GM18517 (cell line): Measurements from ENCODE around the gene LBX1.

ENCODE experiments used
- ATAC-seq: cut with Tn5 transposase; IDR thresholded peaks from one replicate; pipeline ENCODE4 v1.9.1; 2021; ENCODE audit warnings: mild to moderate bottlenecking, moderate library complexity; ENCODE audit not compliant: unreplicated experiment

LBX1 gene

GRCh38 chr10:101244321-101245050 lies 15.2 kb upstream of the LBX1 start:
- ATAC-seq = no peak

DNA sequence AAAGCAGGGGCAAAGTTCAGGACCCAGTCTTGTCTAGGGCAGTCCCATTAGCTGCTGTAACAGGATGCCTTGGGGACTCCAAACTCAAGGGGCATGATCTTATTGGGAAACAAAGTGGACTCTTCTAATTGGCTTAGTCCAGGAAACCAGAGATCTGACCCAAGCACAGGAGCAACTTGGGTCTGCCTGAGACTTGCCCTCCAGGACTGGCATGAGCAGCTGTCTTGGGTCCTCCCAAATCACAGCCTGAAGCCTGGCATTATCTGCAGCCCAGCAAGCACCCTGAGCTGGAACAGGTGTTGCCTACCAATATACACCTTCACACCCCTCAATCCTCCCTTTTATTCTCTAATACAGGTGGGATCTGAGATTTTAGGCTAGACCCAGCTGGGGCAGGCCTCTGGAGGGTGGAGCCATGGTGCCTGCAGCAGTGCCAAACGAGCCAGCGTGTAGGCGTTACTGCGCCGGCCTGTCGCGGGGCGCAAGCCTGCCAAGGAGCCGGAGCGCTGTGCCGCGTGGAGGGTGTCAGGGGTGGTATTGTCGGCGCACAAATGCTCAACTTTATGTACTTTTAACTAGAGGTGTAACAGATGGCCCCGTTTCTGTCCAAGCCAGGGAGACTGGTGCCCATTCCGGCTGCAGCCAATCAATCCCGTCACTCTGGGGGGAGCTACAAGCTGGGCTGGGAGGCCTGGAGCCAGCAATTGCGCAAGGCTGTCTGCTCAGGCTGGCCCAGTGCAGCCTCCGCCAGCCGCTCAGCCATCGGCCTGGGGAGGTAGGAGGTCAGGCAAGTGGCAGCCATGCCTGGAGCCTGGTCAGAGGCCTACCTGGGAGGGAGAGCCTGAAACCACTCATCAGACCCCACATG lies 12.8 kb upstream of the LBX1 start:
- no peak for ATAC-seq

- no peak for ATAC-seq
Measured at GRCh38 chr10:101238732-101239105, 9.5 kb upstream of the LBX1 start.

GRCh38 chr10:101237982-101238731 lies 8.9 kb upstream of the LBX1 start:
- ATAC-seq = no peak

DNA sequence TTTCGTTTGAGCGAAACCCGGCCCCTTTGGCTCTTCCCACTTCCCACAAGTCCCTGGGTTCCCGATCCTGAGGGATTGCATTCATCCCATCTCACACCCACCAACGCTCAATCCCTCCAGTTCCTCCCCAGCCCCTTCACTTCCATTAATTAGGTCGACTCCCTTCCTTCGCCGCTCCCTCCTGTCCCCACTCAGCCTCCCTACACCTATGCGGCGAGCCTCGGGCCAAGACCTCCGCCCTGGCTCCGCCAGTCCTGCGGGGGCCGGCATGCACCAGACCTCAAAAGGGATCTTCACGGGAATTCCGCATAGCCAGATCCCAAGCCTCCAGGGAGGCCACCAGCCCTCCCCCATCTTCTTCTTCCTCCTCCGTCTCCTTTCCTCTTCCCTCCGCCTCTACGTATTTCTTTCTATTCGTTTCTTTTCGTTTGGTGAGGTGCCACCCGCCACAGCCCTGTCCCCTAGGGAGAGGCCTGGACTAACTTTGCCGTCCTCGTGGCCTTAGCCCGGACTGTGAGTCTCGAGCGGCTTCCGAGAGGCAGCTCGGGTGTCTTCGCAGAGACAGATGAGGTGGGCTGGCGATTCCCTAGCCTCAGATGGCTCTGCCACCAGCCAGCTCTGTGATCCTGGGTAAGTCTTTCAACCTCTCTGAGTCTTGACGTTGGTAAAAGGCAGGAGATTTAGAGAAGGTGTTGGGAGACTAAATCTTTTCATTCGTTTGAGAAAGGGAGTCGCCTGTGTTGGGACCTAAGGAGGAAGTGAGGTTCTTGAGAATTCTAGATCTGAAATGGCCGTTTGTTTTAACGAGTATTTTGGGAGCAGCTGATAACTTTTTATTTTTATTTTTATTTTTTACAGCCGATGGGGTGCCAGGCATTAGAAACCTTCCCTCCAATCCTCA lies 8.1 kb upstream of the LBX1 start:
- no peak for ATAC-seq

DNA sequence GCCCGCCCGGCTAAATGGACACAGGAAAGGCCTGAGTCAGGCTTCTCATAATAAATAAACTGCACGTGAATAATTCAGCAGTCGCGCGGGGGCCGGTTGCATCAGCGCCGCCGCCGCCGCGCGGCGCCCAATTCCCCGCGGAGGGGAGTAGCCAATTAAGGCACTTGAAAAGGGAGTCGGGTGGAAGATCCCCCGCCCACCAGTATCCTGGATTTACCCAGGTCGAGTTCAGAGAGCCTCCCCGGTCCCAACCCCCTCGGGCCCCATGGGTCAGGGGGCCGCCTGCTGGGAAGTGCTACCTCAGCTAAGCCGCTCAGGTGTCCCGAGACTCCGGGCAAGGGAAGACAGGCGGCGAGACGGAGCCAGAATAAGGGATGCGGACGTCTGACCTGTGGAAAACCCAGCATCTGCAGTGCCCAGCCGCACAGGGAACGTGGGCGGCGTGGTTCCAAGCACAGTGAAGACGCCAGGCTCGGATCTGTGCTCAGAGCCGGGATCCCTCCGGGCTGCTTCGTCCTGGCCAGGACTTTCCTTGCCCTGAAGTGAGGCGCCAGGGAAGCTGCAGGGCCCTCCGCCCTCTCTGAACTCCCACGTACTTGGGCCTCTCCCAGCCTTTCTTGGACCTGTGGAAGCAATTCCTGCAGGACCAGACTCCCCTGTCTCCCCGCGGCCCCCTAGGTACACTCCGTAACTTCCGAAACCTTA lies 7.3 kb upstream of the LBX1 start:
- ATAC-seq = no peak

- ATAC-seq = no peak
Measured at GRCh38 chr10:101235766-101236165, 6.5 kb upstream of the LBX1 start.

GRCh38 chr10:101234333-101234732 lies 5.1 kb upstream of the LBX1 start:
- ATAC-seq = no peak

DNA sequence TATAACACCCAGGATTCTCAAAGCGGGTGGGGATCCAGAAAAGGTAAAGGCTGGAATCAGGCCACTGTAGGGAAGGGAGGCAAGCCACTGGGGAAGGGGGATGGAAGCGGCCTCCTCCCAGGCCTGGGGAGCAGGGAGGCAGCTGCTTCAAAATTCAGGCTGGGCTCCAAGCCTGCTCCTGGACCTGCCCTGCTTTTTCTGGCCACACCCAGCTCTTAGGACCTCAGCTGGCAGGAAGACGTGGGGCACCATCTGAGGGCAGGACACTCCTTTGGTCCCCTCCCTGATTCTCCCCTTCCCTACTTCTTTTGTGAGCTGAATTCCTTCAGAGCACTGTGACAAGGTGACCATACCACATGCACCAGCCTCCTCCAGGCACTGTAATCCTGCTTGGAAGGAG lies 4.6 kb upstream of the LBX1 start:
- no peak for ATAC-seq

GRCh38 chr10:101233443-101233842 lies 4.2 kb upstream of the LBX1 start:
- no peak for ATAC-seq

GRCh38 chr10:101231912-101232689 lies 2.8 kb upstream of the LBX1 start:
- ATAC-seq = no peak

- no peak for ATAC-seq
Measured at GRCh38 chr10:101231092-101231491, 1.8 kb upstream of the LBX1 start.

- no peak for ATAC-seq
Measured at GRCh38 chr10:101230183-101230917, 1.1 kb upstream of the LBX1 start.

- ATAC-seq = no peak
Measured at GRCh38 chr10:101228966-101229265, 347 bp downstream of the LBX1 start.

DNA sequence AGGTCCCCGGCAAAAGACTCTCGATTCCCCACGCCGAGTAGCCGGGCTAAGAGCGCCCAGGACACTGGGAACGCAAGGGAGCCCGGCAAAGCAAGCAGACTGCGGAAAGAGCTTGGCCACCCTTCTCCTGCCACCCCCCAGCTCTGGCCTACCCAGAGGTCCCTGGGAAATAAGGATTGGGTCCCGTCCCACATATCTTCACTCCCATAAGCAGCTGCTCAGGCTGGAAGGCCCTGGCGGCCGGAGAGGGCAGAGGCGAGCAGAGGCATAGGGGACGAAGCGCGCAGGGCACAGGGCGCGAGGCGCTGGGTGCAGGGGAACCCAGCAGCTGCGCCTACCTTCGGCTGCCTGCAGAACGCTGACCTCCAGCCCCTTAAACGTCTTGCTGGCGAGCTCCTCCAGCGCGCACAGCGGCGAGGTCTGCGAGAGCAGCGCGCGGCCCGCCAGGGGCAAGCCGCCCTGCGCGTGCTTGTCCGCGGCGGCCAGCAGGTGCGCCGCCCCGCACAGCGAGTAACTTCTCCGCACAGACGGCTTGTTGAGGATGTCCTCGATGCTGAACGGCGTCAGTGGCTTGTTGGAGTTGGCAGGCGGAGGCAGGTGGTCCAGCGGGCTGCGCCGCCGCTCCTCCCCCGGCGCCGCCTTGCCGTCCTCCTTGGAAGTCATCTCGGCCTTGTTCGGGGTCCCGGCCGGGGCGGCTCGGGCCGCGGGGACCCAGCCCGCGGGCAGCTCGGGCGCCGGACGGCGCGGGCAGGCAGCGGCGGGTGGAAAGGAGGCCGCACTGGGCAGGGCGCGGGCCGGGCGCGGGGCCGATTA lies 904 bp downstream of the LBX1 start:
- no peak for ATAC-seq

DNA sequence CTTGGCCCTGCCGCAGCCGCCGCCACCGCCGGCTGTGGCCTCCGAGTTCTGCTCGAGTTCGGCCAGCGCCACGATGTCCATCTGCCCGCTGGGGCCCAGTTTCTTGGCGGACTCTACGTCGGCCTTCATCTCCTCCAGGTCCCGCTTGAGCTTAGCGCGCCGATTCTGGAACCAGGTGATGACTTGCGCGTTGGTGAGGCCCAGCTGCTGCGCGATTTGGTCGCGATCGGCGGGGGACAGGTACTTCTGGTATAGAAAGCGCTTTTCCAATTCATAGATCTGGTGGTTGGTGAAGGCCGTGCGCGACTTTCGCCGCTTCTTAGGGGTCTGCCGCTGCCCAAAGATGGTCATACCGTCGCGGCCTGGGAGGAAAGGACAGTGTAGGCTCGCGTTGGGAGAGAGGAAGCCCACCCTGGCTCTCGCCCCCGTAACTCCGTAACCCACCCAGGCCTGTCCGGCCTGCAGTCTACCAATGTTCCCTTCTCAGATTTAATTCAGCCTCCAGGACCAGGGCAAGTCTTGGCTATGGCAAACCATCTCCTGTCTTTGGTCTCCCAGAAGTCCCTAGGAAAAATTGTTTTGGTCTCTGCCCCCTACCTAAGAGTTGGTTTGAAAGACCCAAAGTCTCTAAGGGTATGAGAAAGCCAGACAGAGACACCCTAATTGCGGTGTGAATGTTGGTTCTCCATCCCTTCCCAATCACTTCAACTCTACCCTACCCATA lies 1.7 kb downstream of the LBX1 start:
- no peak for ATAC-seq
